ENCODE results near the gene NSRP1.
"Not testable (repeated sequence)": the region's sequence is repeated elsewhere in the genome, so short reads cannot be mapped to it uniquely, and the experiment has no call there.

Gene NSRP1

DNA sequence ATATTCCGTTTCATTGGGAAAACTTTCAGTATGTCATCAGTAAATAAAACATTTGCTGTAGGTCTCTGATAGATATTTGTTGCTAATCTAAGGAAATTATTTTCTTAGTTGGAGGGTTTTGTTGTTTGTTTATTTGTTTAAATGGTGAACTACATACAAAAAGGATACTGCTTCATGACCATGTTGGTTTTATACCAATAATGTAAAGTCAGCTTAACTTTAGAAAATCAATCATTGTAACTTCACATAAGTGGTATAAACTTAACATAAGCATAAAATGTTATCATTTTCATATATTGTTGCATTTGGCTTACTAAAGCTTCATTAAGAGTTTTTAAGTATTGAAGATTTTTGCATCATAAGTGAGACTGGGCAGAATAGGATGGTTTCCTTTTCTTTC, 57.9 kb downstream of the NSRP1 start:
- DNase-seq (ENCODE audit: low read depth in 3 of 3, low spot score in 1 of 3), result no peak

DNA sequence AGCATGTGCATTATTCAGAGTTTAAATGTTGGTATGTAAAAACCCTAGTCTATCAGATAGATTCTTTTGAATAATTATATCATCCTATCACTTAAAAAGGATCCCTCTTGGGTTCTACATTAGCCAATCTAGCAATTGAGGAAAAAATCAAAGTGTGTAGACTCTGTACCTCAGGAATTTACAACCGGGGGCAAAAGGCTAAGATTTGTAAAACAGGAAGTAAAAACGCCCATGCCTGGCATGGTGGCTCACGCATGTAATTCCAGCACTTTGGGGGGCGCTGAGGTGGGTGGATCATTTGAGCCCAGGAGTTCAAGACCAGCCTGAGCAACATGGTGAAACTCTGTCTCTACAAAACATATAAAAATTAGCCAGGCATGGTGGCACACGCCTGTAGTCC, 60.2 kb downstream of the NSRP1 start:
- no peak for DNase-seq (ENCODE audit: low read depth in 3 of 3, low spot score in 1 of 3)

DNA sequence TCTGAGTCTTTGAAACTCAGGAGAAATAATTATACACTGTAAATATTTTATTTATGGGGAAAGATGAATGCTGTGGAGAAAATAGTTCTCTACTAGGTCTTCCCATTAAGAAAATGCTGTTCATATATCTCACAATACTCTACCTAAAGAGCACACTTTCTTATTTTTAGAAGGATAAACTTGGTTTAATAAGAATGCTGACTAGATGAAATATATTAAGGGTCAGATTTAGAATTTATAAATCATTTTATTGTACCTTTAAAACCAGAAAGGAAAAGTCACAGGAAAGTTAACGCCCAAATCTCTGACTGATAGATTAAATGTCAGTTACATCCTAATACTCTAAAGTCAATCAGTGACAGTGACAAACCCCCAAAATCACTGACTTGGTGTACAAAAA, 70.1 kb downstream of the NSRP1 start:
- no peak for DNase-seq (ENCODE audit: low read depth in 3 of 3, low spot score in 1 of 3)

DNA sequence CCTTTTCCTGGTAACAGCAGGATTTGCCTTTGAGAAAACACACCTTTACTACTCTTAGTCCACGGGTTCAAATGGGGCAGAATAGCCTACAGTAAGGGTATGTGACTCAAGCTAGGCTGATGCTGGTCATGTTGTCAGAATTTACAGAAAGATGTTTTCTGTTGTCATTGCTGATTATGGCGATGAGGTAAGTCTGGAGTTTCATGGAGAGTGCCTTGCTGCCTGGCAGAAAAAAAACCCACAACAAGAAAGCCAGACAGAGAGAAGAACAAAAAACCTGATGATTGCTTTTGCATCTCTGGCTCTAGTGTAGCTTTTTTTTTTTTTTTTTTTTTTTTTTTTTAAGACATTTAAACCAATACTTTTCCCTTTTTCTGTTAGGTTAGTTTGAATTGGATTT, 71.0 kb downstream of the NSRP1 start:
- no peak for DNase-seq (ENCODE audit: low read depth in 3 of 3, low spot score in 1 of 3)

DNA sequence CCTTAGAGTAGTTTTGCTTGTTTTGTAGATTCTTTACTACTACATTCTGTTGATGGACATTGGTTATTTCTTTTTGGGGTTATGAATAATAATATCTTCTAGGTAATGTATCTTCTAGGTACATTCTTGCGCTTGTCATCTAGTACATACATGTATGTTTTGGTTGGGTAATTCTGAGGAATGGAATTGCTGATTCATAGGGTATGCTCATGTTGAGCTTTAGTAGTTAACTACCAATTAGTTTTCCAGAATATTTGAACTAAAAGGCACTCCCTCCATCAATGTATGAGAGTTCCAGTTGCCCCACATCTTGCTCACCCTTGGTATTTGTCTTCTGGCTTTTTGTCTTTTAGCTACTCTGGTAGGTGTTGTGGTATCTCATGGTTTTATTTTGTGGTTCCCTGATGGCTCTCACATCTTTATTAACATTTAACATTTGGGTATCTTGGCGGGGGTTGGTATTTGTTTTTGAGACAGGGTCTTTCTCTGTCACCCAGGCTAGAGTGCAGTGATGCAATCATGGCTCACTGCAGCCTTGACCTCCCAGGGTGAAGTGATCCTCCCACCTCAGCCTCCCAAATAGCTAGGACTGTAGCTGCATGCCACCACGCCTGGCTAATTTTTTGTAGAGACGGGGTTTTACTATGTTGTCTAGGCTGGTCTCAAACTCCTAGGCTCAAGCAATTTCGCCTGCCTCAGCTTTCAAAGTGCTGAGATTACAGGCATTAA, 71.8 kb downstream of the NSRP1 start:
- no peak for DNase-seq (ENCODE audit: low read depth in 3 of 3, low spot score in 1 of 3)

DNA sequence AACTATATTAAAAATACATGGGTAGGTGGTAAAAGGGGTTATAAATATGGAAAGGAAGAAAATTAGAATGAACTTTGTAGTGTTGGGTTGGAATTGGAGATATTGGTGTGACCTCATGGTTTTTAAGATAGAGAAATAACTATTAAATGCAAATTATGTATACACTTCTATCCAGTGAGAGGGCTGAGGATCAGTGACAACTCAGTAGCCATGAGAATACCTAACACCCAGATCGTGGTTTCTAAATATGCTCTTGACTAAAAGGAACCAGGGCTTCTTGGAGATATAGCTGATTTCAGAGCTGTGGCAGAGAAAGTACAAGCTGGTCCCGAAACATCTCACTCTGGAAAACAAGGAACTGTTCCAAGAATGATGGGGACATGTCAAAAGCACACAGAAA, 74.5 kb downstream of the NSRP1 start:
- no peak for DNase-seq (ENCODE audit: low read depth in 3 of 3, low spot score in 1 of 3)

DNA sequence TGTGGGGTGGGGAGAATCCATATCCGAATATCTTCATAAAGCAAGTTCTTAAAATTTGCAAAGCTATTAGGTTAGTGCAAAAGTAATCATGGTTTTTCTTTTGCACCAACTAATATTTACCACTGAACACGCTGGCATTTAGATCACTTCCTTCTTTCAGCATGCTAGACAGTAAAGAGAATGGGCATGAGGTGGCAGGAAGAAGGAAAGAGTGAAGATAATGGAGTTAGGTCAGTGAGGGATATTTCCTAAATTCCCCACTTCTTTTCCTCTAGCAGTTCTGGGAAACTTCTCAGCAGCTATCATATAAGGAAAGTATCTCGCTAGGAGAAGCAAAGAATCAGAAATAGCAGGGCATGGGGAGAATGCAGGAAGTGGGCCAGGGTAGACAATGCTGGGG, 79.9 kb downstream of the NSRP1 start:
- no peak for DNase-seq (ENCODE audit: low read depth in 3 of 3, low spot score in 1 of 3)

DNA sequence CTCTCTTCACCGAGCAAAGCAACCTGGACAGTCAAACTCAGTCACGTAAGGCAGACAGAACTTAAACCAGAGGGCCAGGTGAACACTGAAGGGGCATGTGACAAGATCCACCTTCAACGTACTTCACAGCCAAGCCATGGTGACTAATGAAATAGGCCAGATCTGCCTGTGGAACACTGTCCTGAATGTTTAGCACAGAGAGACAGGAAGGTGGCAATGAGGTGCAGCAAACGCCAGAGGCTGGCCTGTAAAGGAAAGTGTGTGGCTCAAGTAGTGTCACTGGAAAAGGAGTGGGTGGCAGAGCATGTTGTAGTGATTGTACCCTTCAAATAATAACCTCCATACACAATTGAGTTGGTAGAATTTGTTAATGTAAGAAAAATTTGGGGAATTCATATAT, 80.8 kb downstream of the NSRP1 start:
- DNase-seq (ENCODE audit: low read depth in 3 of 3, low spot score in 1 of 3), result no peak

DNA sequence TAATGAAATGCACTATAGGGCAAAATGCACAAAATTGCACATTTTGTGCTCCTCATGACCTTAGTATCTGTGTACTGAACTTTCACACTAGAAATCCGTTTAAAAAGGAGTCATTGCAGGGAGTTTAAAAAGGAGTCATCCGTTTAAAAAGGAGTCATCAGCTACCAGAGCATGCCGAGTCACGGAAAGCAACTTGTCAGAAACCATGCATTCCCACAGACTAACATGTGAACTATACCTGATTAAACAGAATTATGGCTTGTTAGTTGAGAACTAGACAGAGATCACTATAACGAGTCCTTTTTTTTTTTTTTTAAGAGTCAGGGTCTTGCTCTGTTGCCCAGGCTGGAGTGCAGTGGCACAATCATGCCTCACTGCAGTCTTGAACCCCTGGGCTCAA, 83.0 kb downstream of the NSRP1 start:
- DNase-seq (ENCODE audit: low read depth in 3 of 3, low spot score in 1 of 3), result no peak

DNA sequence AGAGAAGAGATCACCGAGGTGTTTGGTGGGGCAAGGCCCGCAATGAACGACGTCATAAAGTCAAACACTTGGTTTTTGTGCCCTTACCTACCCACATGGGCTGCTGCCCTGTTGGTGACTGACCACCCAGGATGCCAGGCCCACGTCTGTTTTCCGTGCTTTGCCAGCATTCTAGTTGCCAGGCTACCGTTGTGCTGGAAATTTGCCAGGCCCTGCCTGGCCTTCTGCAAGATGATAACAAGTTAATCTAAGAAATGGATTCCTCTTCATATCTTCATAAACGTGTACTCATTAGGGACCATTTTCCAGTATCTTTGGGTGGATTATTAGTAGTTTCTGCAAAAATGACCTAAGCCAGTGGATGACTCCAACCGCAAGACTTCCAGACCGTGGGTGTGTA, 83.5 kb downstream of the NSRP1 start:
- no peak for DNase-seq (ENCODE audit: low read depth in 3 of 3, low spot score in 1 of 3)

DNA sequence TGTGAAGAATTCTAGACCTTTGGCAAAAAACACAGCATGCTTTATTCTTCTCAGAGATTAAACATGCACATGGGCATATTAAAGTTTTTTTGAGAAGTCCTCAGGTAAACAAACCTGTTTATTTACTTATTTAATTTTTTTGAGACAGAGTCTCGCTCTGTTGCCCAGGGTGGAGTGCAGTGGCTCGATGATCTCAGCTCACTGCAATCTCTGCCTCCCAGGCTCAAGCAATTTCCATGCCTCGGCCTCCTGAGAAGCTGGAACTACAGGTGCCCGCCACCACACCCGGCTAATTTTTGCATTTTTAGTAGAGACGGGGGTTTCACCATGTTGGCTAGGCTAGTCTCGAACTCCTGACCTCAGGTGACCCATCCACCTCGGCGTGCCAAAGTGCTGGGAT, 84.0 kb downstream of the NSRP1 start:
- DNase-seq (ENCODE audit: low read depth in 3 of 3, low spot score in 1 of 3), result not testable (repeated sequence)

DNA sequence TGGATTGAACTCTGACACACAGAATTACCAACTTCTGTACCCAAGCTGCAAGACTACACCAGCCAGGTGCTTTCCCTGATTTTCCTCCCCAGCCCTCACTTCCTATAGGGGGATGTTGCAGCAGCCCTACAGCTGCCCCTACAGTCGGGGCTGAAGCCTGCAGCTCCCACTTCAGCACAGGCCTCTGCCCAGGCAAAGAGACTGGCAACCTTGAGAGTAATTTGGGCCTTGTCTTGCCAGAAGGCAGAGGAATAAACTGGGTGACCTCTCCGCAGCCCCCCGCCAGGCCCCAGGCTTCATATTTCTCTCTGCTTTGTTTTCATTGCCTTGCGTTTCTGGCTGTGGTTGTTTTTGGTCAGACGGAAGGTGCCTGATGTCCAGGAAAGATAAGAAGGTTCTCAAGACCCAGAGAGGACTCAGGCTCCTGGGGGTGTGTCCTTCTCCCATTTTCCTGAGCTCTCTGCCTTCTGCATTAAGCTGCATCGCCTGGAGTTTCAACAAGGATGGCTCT, 86.9 kb downstream of the NSRP1 start:
- DNase-seq (ENCODE audit: low read depth in 3 of 3, low spot score in 1 of 3), result no peak

DNA sequence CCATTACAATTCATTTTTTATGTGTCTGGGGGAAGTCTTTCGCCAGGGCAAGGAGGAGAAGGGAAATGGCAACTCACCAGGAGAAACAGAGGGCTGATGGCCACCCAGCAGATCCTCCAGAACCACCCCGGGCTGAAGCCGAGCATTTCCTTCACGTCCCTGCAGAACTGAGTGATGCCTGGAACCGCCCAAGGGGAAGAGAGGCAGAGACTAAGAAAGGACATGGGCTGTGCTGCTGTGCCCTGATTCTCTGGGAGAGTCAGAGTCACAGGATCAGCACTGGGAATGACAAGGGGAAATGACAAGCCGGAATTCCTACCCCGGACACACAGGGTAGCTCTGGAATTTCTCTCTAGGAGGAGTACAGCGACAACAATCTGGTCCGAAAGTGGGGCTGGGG, 91.0 kb downstream of the NSRP1 start:
- DNase-seq (ENCODE audit: low read depth in 3 of 3, low spot score in 1 of 3), result no peak

DNA sequence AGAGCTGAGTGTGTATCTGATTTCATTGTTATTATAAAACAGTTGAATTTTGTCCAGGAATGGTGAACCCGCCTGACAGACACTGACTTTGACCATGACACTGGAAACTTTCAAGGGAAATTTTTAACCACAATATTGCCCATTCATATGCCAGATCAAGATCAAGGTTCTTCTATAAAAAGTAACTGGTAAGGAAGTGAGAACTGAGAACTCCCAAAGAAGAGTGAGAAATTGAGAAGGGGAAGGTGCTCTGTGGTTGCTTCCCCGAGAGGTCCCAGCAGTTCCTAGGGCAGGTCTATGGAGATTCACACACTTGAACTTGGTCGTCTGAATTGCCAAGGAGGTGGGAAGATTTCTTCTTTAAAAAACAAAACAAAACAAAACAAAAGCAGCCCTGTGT, 91.6 kb downstream of the NSRP1 start:
- DNase-seq (ENCODE audit: low read depth in 3 of 3, low spot score in 1 of 3), result no peak

DNA sequence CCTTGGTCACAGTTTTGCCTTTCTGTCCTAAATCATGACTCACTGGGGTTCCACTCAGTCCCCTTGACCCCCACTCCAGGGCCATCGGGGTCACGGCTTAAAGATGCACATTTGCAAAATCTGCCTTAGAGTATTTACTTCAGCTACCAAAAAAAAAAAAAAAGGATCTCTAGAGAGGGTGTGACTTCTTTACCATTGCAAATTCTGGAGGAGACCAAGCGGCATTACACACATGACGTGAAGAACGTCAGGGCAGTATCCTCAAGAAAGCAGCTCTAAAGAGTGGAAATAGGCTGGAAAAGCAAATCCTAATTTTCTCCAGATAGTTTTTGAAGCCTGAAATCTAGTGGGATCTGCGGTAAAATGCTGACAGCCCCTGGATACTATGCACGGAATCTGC, 93.3 kb downstream of the NSRP1 start:
- DNase-seq (ENCODE audit: low read depth in 3 of 3, low spot score in 1 of 3), result no peak

DNA sequence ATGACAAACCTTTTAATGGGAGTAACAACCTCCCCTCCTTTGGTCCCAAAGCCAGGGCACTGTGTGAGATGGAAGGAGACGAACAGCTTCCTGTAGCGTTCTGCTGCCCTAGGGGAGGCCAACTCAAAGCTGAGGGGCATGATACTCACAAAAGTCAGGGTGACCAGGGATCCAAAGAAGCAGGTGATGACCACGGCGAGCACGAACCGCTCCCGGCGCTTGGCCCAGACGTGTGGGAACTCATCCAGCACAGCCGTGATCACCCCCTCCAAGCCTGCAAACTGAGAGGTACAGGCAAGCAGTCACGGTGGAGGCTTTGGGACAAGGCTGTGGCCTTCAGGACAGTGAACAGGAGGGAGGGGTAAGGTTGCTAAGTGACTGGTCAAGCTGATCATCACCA, 93.8 kb downstream of the NSRP1 start:
- DNase-seq (ENCODE audit: low read depth in 3 of 3, low spot score in 1 of 3), result no peak

DNA sequence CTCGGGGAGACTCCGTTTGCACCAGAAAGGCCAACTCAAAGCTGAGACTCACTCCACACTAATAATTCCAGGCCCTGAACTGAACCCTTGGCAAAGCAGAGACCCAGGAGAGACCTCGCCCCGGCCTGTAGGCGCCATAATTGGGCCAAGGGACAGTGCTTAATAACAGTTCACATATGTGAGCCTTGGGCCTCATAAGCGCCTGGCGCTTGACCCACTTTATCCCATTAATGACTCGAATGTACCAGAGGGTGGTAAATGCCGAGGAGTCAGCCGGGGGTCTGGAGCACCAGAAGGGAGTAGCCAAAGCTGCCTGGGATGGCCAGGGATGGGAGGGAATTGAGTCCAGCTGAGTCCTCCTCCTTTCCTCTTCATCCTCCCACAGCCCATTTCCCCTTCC, 94.3 kb downstream of the NSRP1 start:
- DNase-seq (ENCODE audit: low read depth in 3 of 3, low spot score in 1 of 3), result no peak

DNA sequence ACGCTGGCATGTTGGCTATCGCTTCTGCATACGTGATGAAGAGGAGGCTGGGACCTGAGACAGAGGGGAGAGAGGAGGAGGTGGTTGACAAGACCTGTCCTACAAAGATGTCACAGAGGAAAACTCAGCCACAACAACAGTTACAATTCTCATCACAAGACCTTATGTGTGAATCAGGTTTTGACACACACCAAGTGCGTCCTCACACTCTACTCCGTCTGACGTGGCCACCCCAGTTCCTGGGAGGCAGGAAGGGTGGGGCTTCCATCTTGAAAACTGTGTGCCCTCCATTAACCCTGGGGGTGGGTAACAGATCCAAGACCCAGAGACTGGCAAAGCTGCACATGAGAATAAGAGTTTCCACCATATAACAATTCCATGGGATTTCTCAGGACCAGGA, 94.8 kb downstream of the NSRP1 start:
- no peak for DNase-seq (ENCODE audit: low read depth in 3 of 3, low spot score in 1 of 3)

DNA sequence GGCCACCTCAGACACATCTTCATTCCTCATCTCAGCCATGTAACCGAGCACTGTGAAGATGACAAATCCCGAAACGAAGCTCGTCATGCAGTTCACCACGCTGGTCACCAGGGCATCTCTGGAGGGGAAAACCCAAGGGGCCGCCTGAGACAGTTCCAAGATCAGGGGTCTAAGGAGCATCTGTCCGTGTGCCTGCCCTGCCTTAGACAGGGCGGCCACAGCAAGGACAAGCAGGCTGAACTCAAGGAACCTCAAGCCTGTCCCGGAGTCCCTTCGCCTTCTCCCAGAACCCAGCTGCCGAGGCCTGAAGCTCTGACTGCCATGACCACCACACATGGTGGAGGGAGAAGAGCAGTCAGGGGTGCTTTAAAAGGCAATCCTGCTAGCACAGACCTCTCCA, 96.1 kb downstream of the NSRP1 start:
- no peak for DNase-seq (ENCODE audit: low read depth in 3 of 3, low spot score in 1 of 3)

DNA sequence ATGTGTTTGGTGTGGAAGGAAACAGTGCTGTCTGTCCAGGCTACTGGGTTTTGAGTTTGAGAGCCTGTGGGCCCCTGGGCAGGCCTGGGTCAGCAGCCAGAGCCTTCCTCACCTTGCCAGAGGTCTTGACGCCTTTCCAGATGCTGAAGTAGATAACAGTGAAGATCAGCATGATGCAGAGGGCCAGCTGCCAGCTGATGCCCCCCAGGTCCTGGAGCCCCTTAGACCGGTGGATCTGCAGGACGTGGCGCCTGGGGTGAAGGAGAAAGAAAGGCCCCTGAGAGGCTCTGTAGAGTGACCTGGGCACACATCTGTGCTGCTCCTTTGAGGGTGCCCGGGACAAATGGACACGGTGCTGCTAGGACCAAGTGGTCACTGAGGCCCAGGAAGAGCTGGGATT, 100.4 kb downstream of the NSRP1 start:
- no peak for DNase-seq (ENCODE audit: low read depth in 3 of 3, low spot score in 1 of 3)

DNA sequence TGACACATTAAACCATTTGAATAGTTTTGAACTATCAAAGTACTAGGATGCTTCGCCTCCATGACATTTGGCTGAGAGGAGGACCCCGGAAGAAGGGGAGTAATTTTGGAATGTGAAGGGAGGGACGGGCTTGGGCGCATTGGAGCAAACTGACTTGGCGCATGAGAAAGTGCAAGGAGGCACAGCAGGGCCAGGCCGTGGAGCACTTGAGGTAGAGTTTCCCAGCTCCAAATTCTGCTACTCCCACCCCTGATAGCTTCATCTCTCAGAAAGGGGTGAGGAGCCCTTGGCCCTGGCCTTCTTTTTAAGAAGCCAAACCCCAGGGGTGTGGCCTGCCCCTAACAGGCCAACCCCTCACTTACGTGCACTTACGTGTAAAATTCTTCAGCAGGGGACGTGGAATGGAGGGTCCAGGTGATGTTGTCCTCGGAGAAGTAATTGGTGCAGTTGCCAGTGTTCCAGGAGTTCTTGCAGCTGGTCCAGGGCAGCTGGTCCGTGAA, 101.2 kb downstream of the NSRP1 start:
- no peak for DNase-seq (ENCODE audit: low read depth in 3 of 3, low spot score in 1 of 3)

DNA sequence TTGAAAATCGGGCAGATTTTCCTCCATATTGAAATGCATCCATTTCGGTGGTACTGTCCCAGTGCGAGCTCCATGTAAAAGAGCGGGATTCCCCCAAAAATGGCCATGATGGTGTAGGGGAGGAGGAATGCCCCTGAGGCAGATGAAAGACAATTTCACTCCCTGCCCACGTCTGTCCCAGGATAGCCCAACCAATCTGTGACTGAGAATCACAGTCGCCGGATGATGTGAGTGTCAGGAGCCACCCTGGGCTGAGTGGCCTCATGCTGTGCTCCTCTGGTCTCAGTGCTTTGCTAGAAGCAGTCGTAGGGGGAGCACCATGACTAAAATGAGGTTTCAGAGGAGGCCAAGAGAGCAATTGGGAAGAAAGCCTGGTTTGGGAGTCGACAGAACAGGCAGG, 102.2 kb downstream of the NSRP1 start:
- no peak for DNase-seq (ENCODE audit: low read depth in 3 of 3, low spot score in 1 of 3)

DNA sequence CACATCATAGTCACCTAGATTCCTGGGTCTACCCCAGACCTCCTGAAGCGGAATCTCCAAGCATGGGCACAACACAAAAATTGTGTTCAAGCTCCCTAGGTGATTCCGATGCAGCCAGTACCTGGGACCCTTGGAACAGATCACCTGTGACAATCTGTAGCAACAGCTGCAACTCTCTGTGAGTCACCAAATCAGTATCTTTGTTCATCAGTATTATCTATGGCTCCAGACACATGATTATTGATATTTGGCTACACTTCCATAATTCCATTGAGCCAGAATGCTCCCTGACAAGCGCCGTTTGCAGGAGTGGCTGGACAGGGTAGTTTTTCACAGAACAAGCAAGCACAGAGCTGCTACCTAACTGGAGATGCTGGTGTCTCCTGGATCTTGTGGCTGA, 102.7 kb downstream of the NSRP1 start:
- DNase-seq (ENCODE audit: low read depth in 3 of 3, low spot score in 1 of 3), result no peak
